GM21423 (cell line): ENCODE results near the gene ENPEP.
"Not testable (repeated sequence)": the region's sequence is repeated elsewhere in the genome, so short reads cannot be mapped to it uniquely, and the experiment has no call there.

Experiments
- ATAC-seq: cut with Tn5 transposase; IDR thresholded peaks from one replicate; pipeline ENCODE4 v1.9.1; 2021; ENCODE audit warnings: mild to moderate bottlenecking, moderate library complexity; ENCODE audit not compliant: unreplicated experiment

The ENPEP gene

GRCh38 chr4:110484767-110485166 is 8.8 kb downstream of the ENPEP start:
- ATAC-seq = peak; percentile 29

GRCh38 chr4:110485452-110485851 is 9.5 kb downstream of the ENPEP start:
- no peak for ATAC-seq

- no peak for ATAC-seq
Observed at GRCh38 chr4:110486256-110486655, 10.3 kb downstream of the ENPEP start.

GRCh38 chr4:110486850-110487249 is 10.9 kb downstream of the ENPEP start:
- not testable (repeated sequence) for ATAC-seq

GRCh38 chr4:110487873-110488272 is 11.9 kb downstream of the ENPEP start:
- ATAC-seq = no peak

- no peak for ATAC-seq
Observed at GRCh38 chr4:110489901-110490508, 14.1 kb downstream of the ENPEP start.

GRCh38 chr4:110492522-110492921 is 16.6 kb downstream of the ENPEP start:
- ATAC-seq = no peak

GRCh38 chr4:110493520-110493919 is 17.6 kb downstream of the ENPEP start:
- ATAC-seq = no peak

- ATAC-seq = no peak
Observed at GRCh38 chr4:110498420-110498819, 22.5 kb downstream of the ENPEP start.

GRCh38 chr4:110499126-110499525 is 23.2 kb downstream of the ENPEP start:
- no peak for ATAC-seq

GRCh38 chr4:110501826-110502225 is 25.9 kb downstream of the ENPEP start:
- ATAC-seq = no peak

- no peak for ATAC-seq
Observed at GRCh38 chr4:110503270-110504083, 27.5 kb downstream of the ENPEP start.

- no peak for ATAC-seq
Observed at GRCh38 chr4:110504084-110504435, 28.1 kb downstream of the ENPEP start.

- no peak for ATAC-seq
Observed at GRCh38 chr4:110505440-110505839, 29.5 kb downstream of the ENPEP start.

- no peak for ATAC-seq
Observed at GRCh38 chr4:110508827-110509710, 33.1 kb downstream of the ENPEP start.

GRCh38 chr4:110510277-110510676 is 34.3 kb downstream of the ENPEP start:
- no peak for ATAC-seq

- peak; percentile 59 for ATAC-seq
Observed at GRCh38 chr4:110510955-110511544, 35.1 kb downstream of the ENPEP start.

GRCh38 chr4:110512901-110513300 is 36.9 kb downstream of the ENPEP start:
- ATAC-seq = no peak

- ATAC-seq = no peak
Observed at GRCh38 chr4:110514889-110515479, 39.0 kb downstream of the ENPEP start.

GRCh38 chr4:110515676-110516075 is 39.7 kb downstream of the ENPEP start:
- peak; percentile 11 for ATAC-seq
